DOHH2 (cell line): ENCODE measurements around the gene DPP8.

Experiments
- H3F3A ChIP-seq: fragments of 200-600 bp; sonication (generic), shearing (Covaris generic); 2 replicates; pipeline ENCODE4 v1.6.0; 2016; ENCODE audit warnings: antibody characterized with exemption, mild to moderate bottlenecking; ENCODE audit not compliant: control insufficient read depth, insufficient read depth
- H3K27ac ChIP-seq: fragments of 200-600 bp; sonication (generic); 2 replicates; pipeline ENCODE4 v1.5.1; 2014; ENCODE audit warnings: low read depth, mild to moderate bottlenecking, low read length, moderate library complexity
- H3K27me3 ChIP-seq: fragments of 200-600 bp; sonication (generic); 2 replicates; pipeline ENCODE4 v1.6.1; 2014; ENCODE audit warnings: mild to moderate bottlenecking, low read length, mixed read lengths; ENCODE audit not compliant: control insufficient read depth
- H3K36me3 ChIP-seq: fragments of 200-600 bp; sonication (generic); 2 replicates; pipeline ENCODE4 v1.6.1; 2014; ENCODE audit warnings: mild to moderate bottlenecking, low read length, moderate library complexity, mixed read lengths; ENCODE audit not compliant: control insufficient read depth
- H3K4me1 ChIP-seq: fragments of 200-600 bp; sonication (generic); 2 replicates; pipeline ENCODE4 v1.6.1; 2014; ENCODE audit warnings: mild to moderate bottlenecking, low read length, mixed read lengths; ENCODE audit not compliant: control insufficient read depth
- H3K4me2 ChIP-seq: fragments of 200-600 bp; sonication (generic); 2 replicates; pipeline ENCODE4 v1.6.0; 2014; ENCODE audit warnings: mild to moderate bottlenecking, low read length, moderate library complexity
- H3K4me3 ChIP-seq: fragments of 200-600 bp; sonication (generic); 2 replicates; pipeline ENCODE4 v1.5.1; 2014; ENCODE audit warnings: mild to moderate bottlenecking, low read length, mixed read lengths
- H3K79me2 ChIP-seq: fragments of 200-600 bp; sonication (generic); 2 replicates; pipeline ENCODE4 v1.6.1; 2014; ENCODE audit warnings: mild to moderate bottlenecking, low read length, mixed read lengths; ENCODE audit not compliant: control insufficient read depth
- H3K9me2 ChIP-seq: fragments of 200-600 bp; sonication (generic); replicated peaks from 2 replicates; pipeline ENCODE4 v1.6.1; 2014; ENCODE audit warnings: mild to moderate bottlenecking, low read length, mixed read lengths; ENCODE audit not compliant: control insufficient read depth
- H3K9me3 ChIP-seq: fragments of 200-600 bp; sonication (generic); 2 replicates; pipeline ENCODE4 v1.6.1; 2014; ENCODE audit warnings: antibody characterized with exemption, low read length, mixed read lengths; ENCODE audit not compliant: control insufficient read depth, insufficient read depth
- H4K20me1 ChIP-seq: fragments of 200-600 bp; sonication (generic); 2 replicates; pipeline ENCODE4 v1.6.0; 2014; ENCODE audit warnings: low read depth, mild to moderate bottlenecking, antibody characterized with exemption, low read length, moderate library complexity; ENCODE audit not compliant: control insufficient read depth, insufficient read depth
- CTCF ChIP-seq: fragments of 200-600 bp; sonication (generic); IDR thresholded peaks from one replicate; pipeline ENCODE4 v1.5.1; 2014; ENCODE audit warnings: antibody characterized with exemption, mild to moderate bottlenecking, low read depth, low read length; ENCODE audit not compliant: poor library complexity, severe bottlenecking
- EZH2phosphoT487 ChIP-seq: fragments of 200-600 bp; sonication (generic); IDR thresholded peaks from 2 replicates; pipeline ENCODE4 v1.6.1; 2017; ENCODE audit warnings: borderline replicate concordance, mild to moderate bottlenecking, antibody characterized with exemption, low read length, moderate library complexity, mixed read lengths

Gene DPP8

GRCh38 chr15:65512189-65512588, 5.3 kb downstream of the DPP8 start:
- H3K27me3 ChIP-seq, result no peaks in the 10 kb centered on the region
- H3K4me1 ChIP-seq, result peaks cover 19% of the 10 kb centered on the region
- peaks cover 8% of the 10 kb centered on the region for H4K20me1 ChIP-seq
- H3K9me2 ChIP-seq, result no peaks in the 10 kb centered on the region
- H3F3A ChIP-seq, result peaks cover 9% of the 10 kb centered on the region; the same call in 1 of the 2 replicates
- peaks cover 91% of the 10 kb centered on the region for H3K36me3 ChIP-seq
- no peak overlapping the region for H3K4me2 ChIP-seq
- no peak overlapping the region for H3K27ac ChIP-seq
- peaks cover 84% of the 10 kb centered on the region for H3K79me2 ChIP-seq
- TF ChIP-seq CTCF (no peak), EZH2phosphoT487 (no peak)
- H3K4me3 ChIP-seq, result no peak overlapping the region
- no peaks in the 10 kb centered on the region for H3K9me3 ChIP-seq

GRCh38 chr15:65509321-65509720, 8.2 kb downstream of the DPP8 start:
- H3K27ac ChIP-seq, result no peak overlapping the region
- no peaks in the 10 kb centered on the region for H3K9me3 ChIP-seq
- H3K4me1 ChIP-seq, result no peaks in the 10 kb centered on the region
- no peak overlapping the region for H3K4me2 ChIP-seq
- H3K36me3 ChIP-seq, result peaks cover 83% of the 10 kb centered on the region
- no peaks in the 10 kb centered on the region for H3K9me2 ChIP-seq
- peaks cover 6% of the 10 kb centered on the region; the same call in 1 of the 2 replicates for H3F3A ChIP-seq
- TF ChIP-seq CTCF, result no peak
- no peak for TF ChIP-seq EZH2phosphoT487
- peaks cover 59% of the 10 kb centered on the region for H3K79me2 ChIP-seq
- H3K27me3 ChIP-seq, result no peaks in the 10 kb centered on the region
- H4K20me1 ChIP-seq, result no peaks in the 10 kb centered on the region
- H3K4me3 ChIP-seq, result no peak overlapping the region

GRCh38 chr15:65494076-65494475, 23.4 kb downstream of the DPP8 start:
- Histone ChIP-seq H3K27me3 (no peaks in the 10 kb centered on the region), H3K9me2 (no peaks in the 10 kb centered on the region), H3K4me3 (no peak overlapping the region), H3K4me1 (no peaks in the 10 kb centered on the region), H4K20me1 (no peaks in the 10 kb centered on the region), H3K9me3 (no peaks in the 10 kb centered on the region), H3F3A (0 out of 2 replicates have a peak, but pooled peaks cover 3% of the 10 kb centered on the region), H3K36me3 (peaks cover 64% of the 10 kb centered on the region), H3K27ac (no peak overlapping the region), H3K4me2 (no peak overlapping the region), H3K79me2 (peaks cover 21% of the 10 kb centered on the region)
- no peak for TF ChIP-seq EZH2phosphoT487
- TF ChIP-seq CTCF, result no peak
